SK-N-SH (cell line): Measurements from ENCODE around the gene MAP1B. TPM values are rescaled to one million over a fixed set of nuclear protein-coding genes. Genes with fewer than 3 reads are reported as not detected.

Experiments
- CTCF ChIA-PET: fragments of 300-600, 350-600 bp; formaldehyde crosslinking; extraction: SDS; loops from one replicate; lab custom pipeline; 2021; lab: Yijun Ruan, JAX
- POLR2A ChIA-PET: fragments of 350-600 bp; sonication (Branson Sonifier 250); formaldehyde crosslinking; extraction: SDS; loops from one replicate; lab custom pipeline; 2020; ENCODE audit warnings: antibody characterized with exemption, inconsistent platforms; lab: Yijun Ruan, JAX
- DNase-seq: peaks from one replicate; pipeline ENCODE4 v3.0.0; 2012
- H2AFZ ChIP-seq: fragments of 200-600 bp; sonication (generic); 2 replicates; pipeline ENCODE4 v1.8.1; 2016; ENCODE audit warnings: antibody characterized with exemption, mild to moderate bottlenecking, low read depth
- H3F3A ChIP-seq: fragments of 200-600 bp; sonication (generic); replicated peaks from 2 replicates; pipeline ENCODE3; 2016; ENCODE audit warnings: antibody characterized with exemption, mild to moderate bottlenecking; ENCODE audit not compliant: insufficient read depth
- H3K27ac ChIP-seq, 2 experiments: fragments of 200-500 bp in 1 of 2; fragments of 200-600 bp in 1 of 2; sonication (Bioruptor generic) in 1 of 2; sonication (generic), shearing (Covaris generic) in 1 of 2; 2 replicates each; pipeline versions ENCODE4 v1.5.1 to v1.6.1; 2014 to 2016; ENCODE audit warnings: low read depth in 2 of 2, inconsistent platforms in 1 of 2, low read length in 1 of 2, mild to moderate bottlenecking in 1 of 2, mixed read lengths in 1 of 2
- H3K27me3 ChIP-seq: fragments of 200-600 bp; sonication (generic), shearing (Covaris generic); 2 replicates; pipeline ENCODE4 v1.6.1; 2016; ENCODE audit warnings: mixed run types; ENCODE audit not compliant: insufficient read depth
- H3K36me3 ChIP-seq, 2 experiments: fragments of 200-500 bp in 1 of 2; fragments of 200-600 bp in 1 of 2; sonication (Bioruptor generic) in 1 of 2; sonication (generic) in 1 of 2; replicated peaks in 1 of 2; 2 replicates each; pipeline versions ENCODE3 to v1.5.1; 2014 to 2016; ENCODE audit warnings: low read length in 1 of 2, mild to moderate bottlenecking in 1 of 2; ENCODE audit not compliant: insufficient read depth in 2 of 2, control insufficient read depth in 1 of 2
- H3K4me1 ChIP-seq, 2 experiments: fragments of 200-500 bp in 1 of 2; fragments of 200-600 bp in 1 of 2; sonication (Bioruptor generic) in 1 of 2; sonication (generic), shearing (Covaris generic) in 1 of 2; 2 replicates each; pipeline versions ENCODE4 v1.5.1 to v1.6.1; 2014 to 2016; ENCODE audit warnings: low read depth in 1 of 2, low read length in 1 of 2, mixed run types in 1 of 2; ENCODE audit not compliant: insufficient read depth in 2 of 2, control insufficient read depth in 1 of 2
- H3K4me2 ChIP-seq: fragments of 200-600 bp; sonication (generic), shearing (Covaris generic); 2 replicates; pipeline ENCODE4 v1.6.1; 2017; ENCODE audit warnings: mixed run types
- H3K4me3 ChIP-seq, 2 experiments: fragments of 200-500 bp in 1 of 2; fragments of 200-600 bp in 1 of 2; sonication (Bioruptor generic) in 1 of 2; sonication (generic), shearing (Covaris generic) in 1 of 2; 2 replicates each; pipeline versions ENCODE4 v1.5.1 to v1.8.1; 2014 to 2016; ENCODE audit warnings: low read depth in 2 of 2, inconsistent platforms in 1 of 2, low read length in 1 of 2, mild to moderate bottlenecking in 1 of 2, mixed read lengths in 1 of 2, moderate library complexity in 1 of 2
- H3K79me2 ChIP-seq: fragments of 200-600 bp; sonication (generic); 2 replicates; pipeline ENCODE4 v1.8.1; 2017; ENCODE audit warnings: mild to moderate bottlenecking; ENCODE audit not compliant: insufficient read depth
- H3K9ac ChIP-seq: fragments of 200-600 bp; sonication (generic); 2 replicates; pipeline ENCODE4 v1.6.1; 2017; ENCODE audit warnings: mixed run types
- H3K9me2 ChIP-seq: fragments of 200-600 bp; sonication (generic); 2 replicates; pipeline ENCODE4 v1.6.1; 2017; ENCODE audit warnings: mixed run types
- H3K9me3 ChIP-seq: fragments of 200-600 bp; sonication (generic); 2 replicates; pipeline ENCODE4 v1.6.1; 2017; ENCODE audit warnings: mixed run types, mild to moderate bottlenecking, moderate library complexity
- H4K20me1 ChIP-seq: fragments of 200-600 bp; sonication (generic); 2 replicates; pipeline ENCODE4 v1.6.1; 2017; ENCODE audit warnings: mild to moderate bottlenecking, mixed run types; ENCODE audit not compliant: insufficient read depth
- CHD2 ChIP-seq: fragments of 150-350 bp; IDR thresholded peaks from 2 replicates; pipeline ENCODE4 v1.6.1; 2018; ENCODE audit warnings: low read length; ENCODE audit not compliant: partially characterized antibody
- ELF1 ChIP-seq: IDR thresholded peaks from 2 replicates; pipeline ENCODE4 v1.4.0; 2012
- EP300 ChIP-seq, 2 experiments: IDR thresholded peaks; 2 replicates each; pipeline versions ENCODE4 v1.4.0 to v1.6.1; 2012; ENCODE audit warnings: borderline replicate concordance in 1 of 2, low read depth in 1 of 2, low read length in 1 of 2
- EZH2phosphoT487 ChIP-seq: fragments of 200-600 bp; sonication (generic); IDR thresholded peaks from 2 replicates; pipeline ENCODE4 v1.6.1; 2017; ENCODE audit warnings: low read depth, mixed run types, mild to moderate bottlenecking, antibody characterized with exemption, moderate library complexity, borderline replicate concordance
- FOXJ3 ChIP-seq: sonication (generic); formaldehyde crosslinking; IDR thresholded peaks from 2 replicates; pipeline ENCODE4 v1.5.1; 2020; ENCODE audit warnings: mild to moderate bottlenecking, missing genetic modification reagents
- FOXM1 ChIP-seq: IDR thresholded peaks from 2 replicates; pipeline ENCODE4 v1.4.0; 2012; ENCODE audit warnings: low read depth, mild to moderate bottlenecking
- MEF2A ChIP-seq: IDR thresholded peaks from 2 replicates; pipeline ENCODE4 v1.4.0; 2012; ENCODE audit warnings: low read depth, borderline replicate concordance
- MXI1 ChIP-seq: IDR thresholded peaks from 2 replicates; pipeline ENCODE4 v1.6.1; 2012; ENCODE audit warnings: mild to moderate bottlenecking, low read depth, low read length, improper control_type of control experiment
- NFIC ChIP-seq: IDR thresholded peaks from 2 replicates; pipeline ENCODE4 v1.4.0; 2012; ENCODE audit warnings: borderline replicate concordance
- NRF1 ChIP-seq: IDR thresholded peaks from 2 replicates; pipeline ENCODE4 v1.6.1; 2012; ENCODE audit warnings: low read depth, mild to moderate bottlenecking, low read length
- POLR2AphosphoS5 ChIP-seq: IDR thresholded peaks from 2 replicates; pipeline ENCODE4 v1.6.1; 2012; ENCODE audit warnings: low read depth, low read length
- RCOR1 ChIP-seq: fragments of 150-350 bp; IDR thresholded peaks from 2 replicates; pipeline ENCODE4 v1.6.1; 2017; ENCODE audit warnings: antibody characterized with exemption, low read length
- RXRA ChIP-seq: IDR thresholded peaks from 2 replicates; pipeline ENCODE4 v1.4.0; 2012; ENCODE audit warnings: low read depth, mild to moderate bottlenecking, borderline replicate concordance
- SMC3 ChIP-seq: IDR thresholded peaks from 2 replicates; pipeline ENCODE4 v1.6.1; 2012; ENCODE audit warnings: low read depth, low read length, improper control_type of control experiment
- TAF1 ChIP-seq: IDR thresholded peaks from 2 replicates; pipeline ENCODE4 v1.6.1; 2012; ENCODE audit warnings: low read depth, mild to moderate bottlenecking, low read length, moderate library complexity, borderline replicate concordance
- TCF12 ChIP-seq: IDR thresholded peaks from 2 replicates; pipeline ENCODE4 v1.4.0; 2012
- TEAD4 ChIP-seq: IDR thresholded peaks from 2 replicates; pipeline ENCODE4 v1.4.0; 2012; ENCODE audit warnings: mild to moderate bottlenecking, borderline replicate concordance; ENCODE audit not compliant: insufficient read depth
- YY1 ChIP-seq: IDR thresholded peaks from 2 replicates; pipeline ENCODE4 v1.4.0; 2012; ENCODE audit warnings: low read depth, mild to moderate bottlenecking
- WGBS: methylation state at CpG from one replicate; pipeline ENCODE4 v1.1.6; 2017; ENCODE audit warnings: low lambda C conversion rate; 5-methylcytosine and 5-hydroxymethylcytosine counted together
- polyA plus RNA-seq, 3 experiments: library from polyadenylated mRNA; depleted of rRNA; stranded (reverse); fragments of >200 nt; gene quantifications; 2 replicates each; pipeline ENCODE4 v1.2.3, GENCODE V29; 2012
- TF ChIP-seq, protein P1 (sequence below): IDR thresholded peaks from 2 replicates; pipeline ENCODE4 v1.6.1; 2012; ENCODE audit warnings: mild to moderate bottlenecking, low read depth, low read length, moderate library complexity
- TF ChIP-seq, protein P2 (sequence below): fragments of 150-350 bp; IDR thresholded peaks from 2 replicates; pipeline ENCODE4 v1.6.1; 2017; ENCODE audit warnings: antibody characterized with exemption, low read length, low read depth, borderline replicate concordance

Gene MAP1B
- polyA plus RNA-seq, 1 of the 3 experiments (the other 2 are of a cell fraction), result 47.5 TPM

DNA sequence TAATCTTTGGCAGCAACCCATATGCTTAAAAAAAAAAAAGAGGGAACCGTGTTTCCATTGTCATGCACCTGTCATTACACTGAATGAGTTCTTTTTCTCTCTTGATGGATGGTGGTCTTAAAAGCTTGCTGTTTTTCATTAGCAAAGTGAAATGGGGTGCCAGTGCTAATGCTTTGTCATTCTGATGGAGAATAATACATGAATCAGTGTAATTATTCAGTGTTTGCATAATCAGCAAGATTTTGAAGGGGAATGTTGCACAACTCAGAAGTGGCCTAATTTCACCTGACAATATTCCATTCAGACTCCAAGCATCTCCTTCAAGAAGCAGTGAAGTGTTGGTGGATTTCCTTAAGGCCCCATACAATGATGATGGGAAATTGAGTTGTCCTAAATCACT, 38.1 kb downstream of the MAP1B start:
- H3K9me3 ChIP-seq, result no peaks in the 10 kb centered on the region
- H3K79me2 ChIP-seq, result peaks cover 99% of the 10 kb centered on the region
- H3K9ac ChIP-seq, result no peak overlapping the region
- no peak overlapping the region for H2AFZ ChIP-seq
- ChIA-PET CTCF (interaction anchor here (0.8 to 1.7 kb wide), 4 partner anchors 14 to 363 kb away, joined by 3 to 4 read pairs (median 4); no protein-coding TSS in a partner anchor), POLR2A (no interaction called here)
- no peak for DNase-seq
- peaks cover 84% of the 10 kb centered on the region for H4K20me1 ChIP-seq
- WGBS, result 13% methylated on average over 1 of the region's 1 CpG
- no peaks in the 10 kb centered on the region for H3K9me2 ChIP-seq
- H3K36me3 ChIP-seq, result peaks cover 61 to 83% of the 10 kb centered on the region in 2 experiments
- H3K4me1 ChIP-seq, result peaks cover 50 to 64% of the 10 kb centered on the region in 2 experiments
- H3K27me3 ChIP-seq, result no peaks in the 10 kb centered on the region
- H3K4me2 ChIP-seq, result 0 out of 2 replicates have a peak overlapping the region, but pooled peaks have one; percentile 9
- 0 out of 2 replicates have a peak, but pooled peaks have one; percentile 8 for TF ChIP-seq NFIC
- TF ChIP-seq SMC3, result no peak
- H3K27ac ChIP-seq, result peak overlapping the region; percentile 41 to 94; a peak in 3 of 4 replicates
- H3F3A ChIP-seq, result peaks cover 56% of the 10 kb centered on the region
- H3K4me3 ChIP-seq, result no peak overlapping the region

DNA sequence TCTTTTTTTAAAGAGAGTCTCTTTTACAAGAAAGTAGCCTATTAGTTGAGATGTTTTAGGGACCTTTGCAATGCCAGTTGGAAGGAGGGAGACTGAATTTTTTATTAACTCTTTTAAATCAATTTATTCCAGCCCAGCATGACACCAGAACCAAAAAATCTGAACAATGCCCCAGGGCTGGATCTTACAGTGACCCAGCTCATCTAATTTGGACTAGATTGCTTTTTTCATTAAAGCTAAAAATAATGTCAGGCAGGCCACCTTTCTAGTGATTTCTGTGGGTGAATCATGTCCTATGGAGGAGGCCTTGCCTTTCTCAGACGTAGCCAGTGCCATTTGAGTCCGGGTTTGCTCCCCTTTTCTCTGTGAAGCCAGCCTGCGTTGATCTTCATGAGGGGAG, 38.8 kb downstream of the MAP1B start:
- Histone ChIP-seq H3K4me1 (peaks cover 51 to 64% of the 10 kb centered on the region in 2 experiments), H2AFZ (no peak overlapping the region), H3K27ac (peak overlapping the region; percentile 76 to 94), H3K27me3 (no peaks in the 10 kb centered on the region), H3K9ac (no peak overlapping the region), H3K4me2 (0 out of 2 replicates have a peak overlapping the region, but pooled peaks have one; percentile 17), H4K20me1 (peaks cover 90% of the 10 kb centered on the region), H3K9me2 (no peaks in the 10 kb centered on the region), H3F3A (peaks cover 56% of the 10 kb centered on the region), H3K79me2 (peaks cover 99% of the 10 kb centered on the region), H3K4me3 (no peak overlapping the region), H3K36me3 (peaks cover 56 to 83% of the 10 kb centered on the region in 2 experiments), H3K9me3 (no peaks in the 10 kb centered on the region)
- 84% methylated on average over 3 of the region's 3 CpGs for WGBS
- CTCF ChIA-PET, result interaction anchor here (0.8 to 1.7 kb wide), 4 partner anchors 13 to 363 kb away, joined by 3 to 4 read pairs (median 4); no protein-coding TSS in a partner anchor
- POLR2A ChIA-PET, result no interaction called here
- TF ChIP-seq RCOR1, result no peak
- no peak for TF ChIP-seq SMC3
- TF ChIP-seq NRF1, result no peak
- TF ChIP-seq MXI1, result no peak
- no peak for TF ChIP-seq POLR2AphosphoS5
- no peak for TF ChIP-seq TCF12
- no peak for TF ChIP-seq FOXM1
- no peak for TF ChIP-seq ELF1
- no peak for TF ChIP-seq TAF1
- no peak for TF ChIP-seq CHD2
- no peak for TF ChIP-seq EP300 (IDR thresholded peaks at IDR 0.05; ENCODE audit: borderline replicate concordance in 1 of 2, low read depth in 1 of 2, low read length in 1 of 2)
- TF ChIP-seq, protein P1, sequence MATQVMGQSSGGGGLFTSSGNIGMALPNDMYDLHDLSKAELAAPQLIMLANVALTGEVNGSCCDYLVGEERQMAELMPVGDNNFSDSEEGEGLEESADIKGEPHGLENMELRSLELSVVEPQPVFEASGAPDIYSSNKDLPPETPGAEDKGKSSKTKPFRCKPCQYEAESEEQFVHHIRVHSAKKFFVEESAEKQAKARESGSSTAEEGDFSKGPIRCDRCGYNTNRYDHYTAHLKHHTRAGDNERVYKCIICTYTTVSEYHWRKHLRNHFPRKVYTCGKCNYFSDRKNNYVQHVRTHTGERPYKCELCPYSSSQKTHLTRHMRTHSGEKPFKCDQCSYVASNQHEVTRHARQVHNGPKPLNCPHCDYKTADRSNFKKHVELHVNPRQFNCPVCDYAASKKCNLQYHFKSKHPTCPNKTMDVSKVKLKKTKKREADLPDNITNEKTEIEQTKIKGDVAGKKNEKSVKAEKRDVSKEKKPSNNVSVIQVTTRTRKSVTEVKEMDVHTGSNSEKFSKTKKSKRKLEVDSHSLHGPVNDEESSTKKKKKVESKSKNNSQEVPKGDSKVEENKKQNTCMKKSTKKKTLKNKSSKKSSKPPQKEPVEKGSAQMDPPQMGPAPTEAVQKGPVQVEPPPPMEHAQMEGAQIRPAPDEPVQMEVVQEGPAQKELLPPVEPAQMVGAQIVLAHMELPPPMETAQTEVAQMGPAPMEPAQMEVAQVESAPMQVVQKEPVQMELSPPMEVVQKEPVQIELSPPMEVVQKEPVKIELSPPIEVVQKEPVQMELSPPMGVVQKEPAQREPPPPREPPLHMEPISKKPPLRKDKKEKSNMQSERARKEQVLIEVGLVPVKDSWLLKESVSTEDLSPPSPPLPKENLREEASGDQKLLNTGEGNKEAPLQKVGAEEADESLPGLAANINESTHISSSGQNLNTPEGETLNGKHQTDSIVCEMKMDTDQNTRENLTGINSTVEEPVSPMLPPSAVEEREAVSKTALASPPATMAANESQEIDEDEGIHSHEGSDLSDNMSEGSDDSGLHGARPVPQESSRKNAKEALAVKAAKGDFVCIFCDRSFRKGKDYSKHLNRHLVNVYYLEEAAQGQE, result no peak
- TF ChIP-seq EZH2phosphoT487, result no peak
- TF ChIP-seq, protein P2, sequence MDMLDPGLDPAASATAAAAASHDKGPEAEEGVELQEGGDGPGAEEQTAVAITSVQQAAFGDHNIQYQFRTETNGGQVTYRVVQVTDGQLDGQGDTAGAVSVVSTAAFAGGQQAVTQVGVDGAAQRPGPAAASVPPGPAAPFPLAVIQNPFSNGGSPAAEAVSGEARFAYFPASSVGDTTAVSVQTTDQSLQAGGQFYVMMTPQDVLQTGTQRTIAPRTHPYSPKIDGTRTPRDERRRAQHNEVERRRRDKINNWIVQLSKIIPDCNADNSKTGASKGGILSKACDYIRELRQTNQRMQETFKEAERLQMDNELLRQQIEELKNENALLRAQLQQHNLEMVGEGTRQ, result no peak
- TF ChIP-seq YY1, result no peak
- no peak for TF ChIP-seq RXRA
- TF ChIP-seq MEF2A, result no peak
- TF ChIP-seq FOXJ3 (CRISPR knock-in tag), result no peak
- no peak for TF ChIP-seq TEAD4
- no peak for DNase-seq
